ENCODE results near the gene GPRC5D.

Gene GPRC5D

GRCh38 chr12:12939888-12940287 is 12.1 kb downstream of the GPRC5D start:
- Histone ChIP-seq H3K4me1 (no peaks in the 10 kb centered on the region), H3K9me3 (no peaks in the 10 kb centered on the region), H3K27me3 (peaks cover 8% of the 10 kb centered on the region), H3K4me3 (ENCODE audit: low read depth, low read length) (no peak overlapping the region), H3K36me3 (no peaks in the 10 kb centered on the region)
- no peak for TF ChIP-seq CTCF (IDR thresholded peaks at IDR 0.05; ENCODE audit: low read depth, low read length)
- no peak for DNase-seq

GRCh38 chr12:12938541-12938940 is 13.4 kb downstream of the GPRC5D start:
- peaks cover 6% of the 10 kb centered on the region; the same call in 1 of the 2 replicates for H3K27me3 ChIP-seq
- DNase-seq = no peak
- no peaks in the 10 kb centered on the region for H3K9me3 ChIP-seq
- H3K4me3 ChIP-seq (ENCODE audit: low read depth, low read length) = no peak overlapping the region
- H3K4me1 ChIP-seq = no peaks in the 10 kb centered on the region
- no peaks in the 10 kb centered on the region for H3K36me3 ChIP-seq
- TF ChIP-seq CTCF (IDR thresholded peaks at IDR 0.05; ENCODE audit: low read depth, low read length) = no peak

- H3K4me1 ChIP-seq = no peaks in the 10 kb centered on the region
- no peak for TF ChIP-seq CTCF (IDR thresholded peaks at IDR 0.05; ENCODE audit: low read depth, low read length)
- H3K4me3 ChIP-seq (ENCODE audit: low read depth, low read length) = no peak overlapping the region
- H3K36me3 ChIP-seq = no peaks in the 10 kb centered on the region
- H3K27me3 ChIP-seq = peaks cover 3% of the 10 kb centered on the region; the same call in 1 of the 2 replicates
- H3K9me3 ChIP-seq = no peaks in the 10 kb centered on the region
- no peak for DNase-seq
Observed at GRCh38 chr12:12936983-12937491, 14.9 kb downstream of the GPRC5D start.

GRCh38 chr12:12934556-12934955 is 17.4 kb downstream of the GPRC5D start:
- no peak overlapping the region for H3K4me3 ChIP-seq (ENCODE audit: low read depth, low read length)
- H3K9me3 ChIP-seq = no peaks in the 10 kb centered on the region
- no peaks in the 10 kb centered on the region for H3K4me1 ChIP-seq
- no peak for TF ChIP-seq CTCF (IDR thresholded peaks at IDR 0.05; ENCODE audit: low read depth, low read length)
- H3K27me3 ChIP-seq = peaks cover 3% of the 10 kb centered on the region; the same call in 1 of the 2 replicates
- H3K36me3 ChIP-seq = no peaks in the 10 kb centered on the region
- DNase-seq = no peak

- Histone ChIP-seq H3K4me3 (ENCODE audit: low read depth, low read length) (no peak overlapping the region), H3K36me3 (no peaks in the 10 kb centered on the region), H3K27me3 (peaks cover 3% of the 10 kb centered on the region; the same call in 1 of the 2 replicates), H3K9me3 (no peaks in the 10 kb centered on the region), H3K4me1 (no peaks in the 10 kb centered on the region)
- no peak for DNase-seq
- no peak for TF ChIP-seq CTCF (IDR thresholded peaks at IDR 0.05; ENCODE audit: low read depth, low read length)
Observed at GRCh38 chr12:12933742-12934141, 18.2 kb downstream of the GPRC5D start.

- no peak for DNase-seq
- Histone ChIP-seq H3K9me3 (no peaks in the 10 kb centered on the region), H3K4me3 (ENCODE audit: low read depth, low read length) (no peak overlapping the region), H3K27me3 (peaks cover 3% of the 10 kb centered on the region; the same call in 1 of the 2 replicates), H3K4me1 (no peaks in the 10 kb centered on the region; the same call in 1 of the 2 replicates), H3K36me3 (no peaks in the 10 kb centered on the region)
- no peak for TF ChIP-seq CTCF (IDR thresholded peaks at IDR 0.05; ENCODE audit: low read depth, low read length)
Observed at GRCh38 chr12:12930633-12931219, 21.2 kb downstream of the GPRC5D start.

All from BE2C (cell line).